KBM-7 (cell line): ENCODE measurements around the gene PLAAT1.

ENCODE experiments used
- DNase-seq: peaks from one replicate; pipeline ENCODE4 v3.0.0-alpha.2; 2015
- in situ Hi-C: fragments of 300-500 bp; cut with MboI; formaldehyde crosslinking; loops from 2 replicates; pipeline ENCODE4 v1.14.3; 2020; ENCODE audit warnings: low sequenced_read_pairs, low pct_unique_long_range_greater_than_20kb, mixed read lengths

PLAAT1 gene

GRCh38 chr3:193248848-193249468 is 7.9 kb downstream of the PLAAT1 start:
- DNase-seq: no peak
- in situ Hi-C loops: no loop called here

- in situ Hi-C loops: no loop called here
- no peak for DNase-seq
Measured at GRCh38 chr3:193250492-193250891, 9.5 kb downstream of the PLAAT1 start.

- in situ Hi-C loops: no loop called here
Measured at GRCh38 chr3:193253986-193254660, 13.1 kb downstream of the PLAAT1 start.

DNA sequence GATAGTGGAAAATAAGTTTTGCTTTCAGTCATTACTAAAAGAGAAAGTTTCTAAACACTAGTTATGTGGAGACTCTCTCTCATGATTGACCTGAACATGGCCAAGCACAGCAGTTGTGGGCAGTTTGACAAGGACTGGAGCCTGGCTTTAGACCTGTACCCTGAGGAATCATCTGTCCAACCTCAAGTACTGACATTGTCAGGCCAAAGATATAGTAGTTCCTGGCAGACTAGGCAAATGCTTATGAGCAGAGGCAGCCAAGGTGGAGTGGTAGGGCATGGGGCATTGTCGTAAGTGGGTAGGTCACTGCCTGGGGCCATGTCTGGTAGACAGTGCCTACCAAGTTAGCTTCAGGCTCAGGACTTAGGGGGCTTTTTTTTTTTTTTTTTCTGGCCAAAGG is 20.9 kb downstream of the PLAAT1 start:
- no peak for DNase-seq
- in situ Hi-C loops: no loop called here

More at GRCh38 chr3:193253986-193254660, 13.1 kb downstream of the PLAAT1 start:
- no peak for DNase-seq

DNA sequence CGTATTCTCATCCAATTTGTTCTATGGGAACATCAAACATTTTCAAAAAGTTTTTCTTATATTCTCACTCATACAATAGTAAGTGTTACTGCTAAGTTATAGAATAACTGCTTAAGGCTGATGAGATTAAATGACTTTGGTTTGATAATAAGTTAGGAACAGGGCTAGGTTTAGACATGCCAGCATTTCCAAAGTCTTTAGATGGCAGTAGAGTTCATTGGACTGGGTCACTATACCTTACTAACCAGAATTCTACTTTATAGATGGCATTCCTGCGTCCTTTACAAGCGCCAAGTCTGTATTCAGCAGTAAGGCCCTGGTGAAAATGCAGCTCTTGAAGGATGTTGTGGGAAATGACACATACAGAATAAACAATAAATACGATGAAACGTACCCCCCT is 21.7 kb downstream of the PLAAT1 start:
- DNase-seq: no peak
- in situ Hi-C loops: no loop called here

DNA sequence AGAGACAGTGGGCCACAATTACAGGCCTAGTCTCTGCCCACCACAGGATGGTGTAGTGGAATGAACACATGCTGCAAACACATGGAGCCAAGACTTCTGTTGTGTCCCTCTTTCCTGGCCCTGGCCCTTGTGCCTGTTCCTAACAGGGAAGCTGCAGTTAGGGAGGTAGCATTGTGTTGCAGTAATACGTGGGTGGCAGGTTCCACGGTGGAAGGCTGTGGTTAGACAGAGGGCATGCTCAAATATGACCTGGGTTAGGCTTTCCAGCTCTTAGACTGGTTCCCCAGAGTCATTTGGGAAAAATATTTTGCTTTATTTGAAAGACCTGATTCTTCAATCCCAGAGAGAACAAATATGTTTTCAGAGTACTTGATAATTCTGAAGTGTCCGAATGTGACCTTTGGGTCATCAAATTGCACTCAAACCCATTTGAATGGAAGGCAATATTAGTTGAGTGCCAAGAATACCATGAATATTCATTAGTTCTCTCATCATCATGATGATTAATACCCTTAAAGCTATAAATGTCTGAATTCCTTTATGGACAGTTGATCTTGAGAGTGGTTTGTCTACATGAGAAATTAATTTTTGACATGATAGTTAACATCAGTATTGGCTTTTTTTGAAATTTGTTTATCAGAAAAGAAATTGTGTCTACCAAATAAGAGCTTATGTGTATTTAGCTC is 28.5 kb downstream of the PLAAT1 start:
- in situ Hi-C loops: no loop called here
- DNase-seq: no peak

- in situ Hi-C loops: no loop called here
- no peak for DNase-seq
Measured at GRCh38 chr3:193270451-193270850, 29.4 kb downstream of the PLAAT1 start.

- no peak for DNase-seq
- in situ Hi-C loops: no loop called here
Measured at GRCh38 chr3:193271101-193271840, 30.2 kb downstream of the PLAAT1 start.

- in situ Hi-C loops: no loop called here
- no peak for DNase-seq
Measured at GRCh38 chr3:193292386-193292785, 51.4 kb downstream of the PLAAT1 start.

DNA sequence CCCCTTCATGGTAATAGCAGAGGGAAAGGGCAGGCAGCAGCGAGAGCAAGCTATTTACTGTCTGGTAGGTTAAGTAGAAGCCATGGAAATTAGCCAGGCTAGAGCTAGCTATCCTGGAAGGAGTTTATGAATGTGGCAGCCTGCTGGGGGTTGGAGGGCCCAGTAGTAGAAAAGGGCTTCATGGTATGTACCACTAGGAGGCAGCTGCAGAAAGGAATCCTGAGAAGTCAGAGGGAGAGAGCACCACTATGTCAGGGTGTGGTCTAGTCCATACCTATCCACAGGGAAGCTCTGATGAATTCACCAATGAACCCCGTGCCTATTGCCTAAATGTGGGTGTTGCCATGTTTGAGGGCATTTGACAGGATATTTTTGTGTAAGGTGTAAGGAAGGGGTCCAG is 55.0 kb downstream of the PLAAT1 start:
- DNase-seq: no peak
- in situ Hi-C loops: no loop called here

- no peak for DNase-seq
- in situ Hi-C loops: no loop called here
Measured at GRCh38 chr3:193297421-193297820, 56.4 kb downstream of the PLAAT1 start.

DNA sequence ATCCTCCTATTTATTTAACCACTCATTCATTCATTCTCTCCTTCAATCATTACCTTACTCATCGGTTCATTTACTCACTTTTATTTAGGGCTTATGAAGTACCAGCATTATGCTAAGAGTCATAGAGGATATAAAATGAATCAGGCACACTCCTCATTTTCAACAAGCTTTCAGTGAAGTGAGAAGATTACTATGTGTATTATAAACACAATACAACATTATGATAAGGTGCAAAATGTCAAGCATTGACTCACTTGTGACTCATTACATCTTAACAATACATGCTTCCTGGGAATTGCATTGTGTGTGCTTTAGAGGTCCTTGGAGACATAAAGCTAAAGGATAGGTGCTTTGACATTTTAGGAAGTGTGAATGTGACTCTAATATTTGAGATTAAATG is 60.4 kb downstream of the PLAAT1 start:
- in situ Hi-C loops: no loop called here
- no peak for DNase-seq

DNA sequence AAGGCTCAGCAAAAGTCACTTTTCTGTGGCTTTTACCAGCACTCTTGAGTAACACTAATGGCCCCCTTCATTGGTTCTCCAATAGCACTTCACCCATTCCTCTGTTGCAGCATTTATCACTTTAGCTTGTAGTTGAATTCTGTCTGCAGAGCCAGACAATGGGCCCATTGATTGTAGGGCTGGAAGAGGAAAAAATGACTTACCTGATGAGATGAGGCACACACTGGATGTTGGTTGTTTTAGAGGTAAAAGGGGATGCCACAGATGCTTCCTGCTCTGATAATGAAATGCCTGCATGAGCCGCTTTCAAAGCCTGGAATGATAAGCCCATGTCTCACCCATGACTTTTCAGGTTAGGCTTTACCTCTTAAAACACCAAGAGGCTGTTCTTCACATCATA is 64.3 kb downstream of the PLAAT1 start:
- no peak for DNase-seq
- in situ Hi-C loops: no loop called here

- in situ Hi-C loops: no loop called here
- DNase-seq: no peak
Measured at GRCh38 chr3:193310914-193311723, 70.1 kb downstream of the PLAAT1 start.

- in situ Hi-C loops: no loop called here
- no peak for DNase-seq
Measured at GRCh38 chr3:193313061-193313958, 72.3 kb downstream of the PLAAT1 start.

GRCh38 chr3:193314161-193314560 is 73.1 kb downstream of the PLAAT1 start:
- no peak for DNase-seq
- in situ Hi-C loops: no loop called here

DNA sequence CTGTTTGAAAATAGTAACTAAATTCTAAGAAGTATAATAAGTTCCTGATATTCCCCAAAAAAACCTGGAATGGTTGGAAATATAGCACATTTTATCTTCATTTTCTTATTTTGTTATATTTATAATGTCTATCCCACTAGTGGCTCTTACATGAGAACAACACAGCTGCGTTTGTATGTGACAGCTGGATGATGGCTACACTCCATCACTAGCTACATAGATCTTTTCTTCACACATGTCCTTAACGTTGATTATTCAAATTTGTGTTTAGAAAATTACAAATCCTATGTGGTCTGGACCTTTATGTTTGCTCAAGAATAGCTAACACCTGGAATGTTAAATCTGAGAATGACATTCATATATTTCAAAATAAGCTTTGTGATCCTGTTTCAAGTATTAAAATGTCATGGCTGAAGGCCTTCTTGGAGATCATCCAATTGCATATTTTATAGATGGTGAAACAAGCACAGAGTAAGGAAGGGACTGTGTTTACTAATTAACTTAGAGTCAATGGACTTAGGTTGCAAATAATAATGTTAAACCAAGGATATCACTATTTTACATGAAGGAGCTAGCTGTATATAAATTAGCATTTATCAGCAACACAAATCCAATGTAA is 76.8 kb downstream of the PLAAT1 start:
- in situ Hi-C loops: no loop called here
- DNase-seq: no peak
